ENCODE data around the gene MED16. TPM values are rescaled to one million over a fixed set of nuclear protein-coding genes. Genes with fewer than 3 reads are reported as not detected.

Gene MED16
- total RNA-seq: 47.1 and 48.6 TPM in 2 replicates

GRCh38 chr19:892894-893689 is at the start of gene MED16, which contains the start of gene RNU6-9:
MED16 (minus strand) TSS chr19:893187; CDS start chr19:891131, 2,056 bp downstream.
RNU6-9 (plus strand) TSS chr19:893484.

GRCh38 chr19:925526-926322 is 32.7 kb upstream of the MED16 start, which contains the start of gene ARID3A:
ARID3A (plus strand) TSS chr19:926035; CDS start chr19:929529, 3,494 bp downstream.

GRCh38 chr19:917323-918151 is 24.6 kb upstream of the MED16 start, which contains the start of gene KISS1R:
KISS1R (plus strand) TSS chr19:917333; CDS start chr19:917503, 170 bp downstream.

GRCh38 chr19:913080-913748 is 20.2 kb upstream of the MED16 start, which contains the start of gene R3HDM4:
R3HDM4 (minus strand) TSS chr19:913219; CDS start chr19:913157, 62 bp downstream.

GRCh38 chr19:858868-859843 is 33.8 kb downstream of the MED16 start, which contains the start of gene CFD:
CFD (plus strand) TSS chr19:859664; CDS start chr19:859690, 26 bp downstream.

GRCh38 chr19:852136-853013 is 40.6 kb downstream of the MED16 start, which contains the start of gene ELANE:
ELANE (plus strand) TSS chr19:852303; CDS start chr19:852329, 26 bp downstream.

GRCh38 chr19:840519-841206 is 52.3 kb downstream of the MED16 start, which contains the start of gene PRTN3:
PRTN3 (plus strand) TSS chr19:840999; CDS start chr19:841009, 10 bp downstream.

GRCh38 chr19:827710-828321 is 65.2 kb downstream of the MED16 start, which contains the start of gene AZU1:
AZU1 (plus strand) TSS chr19:827837; CDS start chr19:827847, 10 bp downstream.

GRCh38 chr19:821825-822503 is 71.0 kb downstream of the MED16 start, which contains the start of gene PLPPR3:
PLPPR3 (minus strand) TSS chr19:821955; CDS start chr19:821559, 396 bp downstream.

Other genes starting within 250 kb of the MED16 start
- gene RNF126, start 230.0 kb downstream of the MED16 start, total RNA-seq: 139 and 142 TPM in 2 replicates
- gene FSTL3, start 216.8 kb downstream of the MED16 start, total RNA-seq: 207 and 297 TPM in 2 replicates
- not detected in 2 replicates for gene PRSS57, start 197.7 kb downstream of the MED16 start, total RNA-seq
- 6.7 TPM in 2 replicates for gene PALM, start 184.3 kb downstream of the MED16 start, total RNA-seq
- 73.5 and 106 TPM in 2 replicates for gene MISP, start 142.1 kb downstream of the MED16 start, total RNA-seq
- gene PTBP1, start 95.7 kb downstream of the MED16 start, total RNA-seq: 154 and 246 TPM in 2 replicates
- 0.56 TPM in 2 replicates for gene PLPPR3, start 71.2 kb downstream of the MED16 start, total RNA-seq
- not detected in 2 replicates for gene AZU1, start 65.3 kb downstream of the MED16 start, total RNA-seq
- 0.49 TPM in 1 of 2 replicates, not detected in the other for gene PRTN3, start 52.2 kb downstream of the MED16 start, total RNA-seq
- not detected in 2 replicates for gene ELANE, start 40.9 kb downstream of the MED16 start, total RNA-seq
- 3.5 and 6.6 TPM in 2 replicates for gene CFD, start 33.5 kb downstream of the MED16 start, total RNA-seq
- gene RNU6-9, start 297 bp upstream of the MED16 start, total RNA-seq: not detected in 2 replicates
- 57.1 and 58.6 TPM in 2 replicates for gene R3HDM4, start 20.0 kb upstream of the MED16 start, total RNA-seq
- gene KISS1R, start 24.1 kb upstream of the MED16 start, total RNA-seq: 0.14 TPM in 1 of 2 replicates, not detected in the other
- gene ARID3A, start 32.8 kb upstream of the MED16 start, total RNA-seq: 5.3 and 13.5 TPM in 2 replicates
- 70.8 and 71.6 TPM in 2 replicates for gene WDR18, start 91.2 kb upstream of the MED16 start, total RNA-seq
- 4.4 and 6.3 TPM in 2 replicates for gene GRIN3B, start 107.2 kb upstream of the MED16 start, total RNA-seq
- 150 and 164 TPM in 2 replicates for gene TMEM259, start 127.9 kb upstream of the MED16 start, total RNA-seq
- gene RNU6-2, start 128.3 kb upstream of the MED16 start, total RNA-seq: not detected in 2 replicates
- 247 and 249 TPM in 2 replicates for gene CNN2, start 133.4 kb upstream of the MED16 start, total RNA-seq
- gene ABCA7, start 146.9 kb upstream of the MED16 start, total RNA-seq: 14.7 and 21.7 TPM in 2 replicates
- gene ARHGAP45, start 174.0 kb upstream of the MED16 start, total RNA-seq: 9.0 and 12.5 TPM in 2 replicates
- gene POLR2E, start 202.2 kb upstream of the MED16 start, total RNA-seq: 241 and 251 TPM in 2 replicates
- 330 and 347 TPM in 2 replicates for gene GPX4, start 210.8 kb upstream of the MED16 start, total RNA-seq

Data from airway epithelial cell (primary cell).